ENCODE measurements around the gene BCAT1. TPM values are rescaled to one million over a fixed set of nuclear protein-coding genes. Genes with fewer than 3 reads are reported as not detected.

The BCAT1 gene
- total RNA-seq, 3 donors from 2014 or later (not counting 1 experiment from before 2014, with no cell fraction given) = 0.61 to 4.4 (median 1.3) TPM

DNA sequence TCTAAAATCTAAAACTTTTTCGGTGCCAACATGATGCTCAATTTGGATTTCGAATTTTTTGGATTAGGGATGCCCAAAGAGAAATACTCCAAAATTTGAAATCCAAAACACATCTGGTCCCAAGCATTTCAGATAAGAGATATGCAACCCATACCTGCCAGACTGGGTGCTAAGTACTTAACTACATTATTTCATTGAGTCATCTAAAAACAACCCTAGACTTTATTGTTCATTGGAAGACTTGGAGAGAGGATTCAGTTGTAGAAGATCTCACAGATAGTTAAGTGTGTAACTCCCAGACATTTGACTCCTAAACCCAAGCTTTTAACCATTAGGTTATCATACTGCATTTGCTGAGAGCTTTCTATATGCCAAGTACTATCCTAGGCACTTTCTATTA lies 102.2 kb downstream of the BCAT1 start:
- no peak for DNase-seq
- no peak for ATAC-seq
- Histone ChIP-seq H3K36me3 (ENCODE audit: control insufficient read depth, insufficient read depth, low read length) (no peaks in the 10 kb centered on the region), H3K4me1 (ENCODE audit: control insufficient read depth, insufficient read depth, low read length) (no peaks in the 10 kb centered on the region), H3K4me3 (ENCODE audit: low read length) (no peak overlapping the region), H3K27ac (ENCODE audit: low read length) (no peak overlapping the region), H3K27me3 (ENCODE audit: control insufficient read depth, insufficient read depth, low read length) (no peaks in the 10 kb centered on the region), H3K9me3 (ENCODE audit: control insufficient read depth, insufficient read depth, low read length) (no peaks in the 10 kb centered on the region)
- peaks cover 0 to 9% of the 10 kb centered on the region in 2 donors for H3K4me1 Mint-ChIP-seq
- TF ChIP-seq, protein P1, sequence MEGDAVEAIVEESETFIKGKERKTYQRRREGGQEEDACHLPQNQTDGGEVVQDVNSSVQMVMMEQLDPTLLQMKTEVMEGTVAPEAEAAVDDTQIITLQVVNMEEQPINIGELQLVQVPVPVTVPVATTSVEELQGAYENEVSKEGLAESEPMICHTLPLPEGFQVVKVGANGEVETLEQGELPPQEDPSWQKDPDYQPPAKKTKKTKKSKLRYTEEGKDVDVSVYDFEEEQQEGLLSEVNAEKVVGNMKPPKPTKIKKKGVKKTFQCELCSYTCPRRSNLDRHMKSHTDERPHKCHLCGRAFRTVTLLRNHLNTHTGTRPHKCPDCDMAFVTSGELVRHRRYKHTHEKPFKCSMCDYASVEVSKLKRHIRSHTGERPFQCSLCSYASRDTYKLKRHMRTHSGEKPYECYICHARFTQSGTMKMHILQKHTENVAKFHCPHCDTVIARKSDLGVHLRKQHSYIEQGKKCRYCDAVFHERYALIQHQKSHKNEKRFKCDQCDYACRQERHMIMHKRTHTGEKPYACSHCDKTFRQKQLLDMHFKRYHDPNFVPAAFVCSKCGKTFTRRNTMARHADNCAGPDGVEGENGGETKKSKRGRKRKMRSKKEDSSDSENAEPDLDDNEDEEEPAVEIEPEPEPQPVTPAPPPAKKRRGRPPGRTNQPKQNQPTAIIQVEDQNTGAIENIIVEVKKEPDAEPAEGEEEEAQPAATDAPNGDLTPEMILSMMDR (IDR thresholded peaks at IDR 0.05) = no peak
- no peak overlapping the region for H3K27ac Mint-ChIP-seq
- intact Hi-C loops (cut with micrococcal nuclease) = no loop called here
- 80% methylated on average over 2 of the region's 2 CpGs for WGBS (ENCODE audit: insufficient coverage)
- no peak overlapping the region for H3K4me3 Mint-ChIP-seq
- H3K27me3 Mint-ChIP-seq (ENCODE audit: low read depth in 2 of 2) = peaks cover 3 to 6% of the 10 kb centered on the region in 2 donors
- no peaks in the 10 kb centered on the region for H3K36me3 Mint-ChIP-seq
- no peaks in the 10 kb centered on the region for H3K9me3 Mint-ChIP-seq

DNA sequence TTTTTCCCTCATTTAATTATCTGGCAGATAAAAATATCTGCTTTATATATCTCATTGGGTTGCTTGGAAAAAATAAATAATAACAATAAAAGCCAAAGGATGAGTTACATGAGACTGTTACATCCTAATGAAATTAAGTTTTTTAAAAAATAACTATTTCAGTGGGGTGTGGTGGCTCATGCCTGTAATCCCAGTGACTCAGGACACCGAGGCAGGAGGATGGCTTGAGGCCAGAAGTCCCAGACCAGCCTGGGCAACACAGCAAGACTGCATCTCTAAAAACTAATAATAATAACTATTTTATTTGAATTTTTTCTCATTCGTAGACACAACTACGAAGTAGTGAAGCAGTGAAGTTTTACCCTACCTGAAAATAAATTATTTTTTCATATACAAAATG lies 103.3 kb downstream of the BCAT1 start:
- Histone ChIP-seq H3K4me1 (ENCODE audit: control insufficient read depth, insufficient read depth, low read length) (no peaks in the 10 kb centered on the region), H3K9me3 (ENCODE audit: control insufficient read depth, insufficient read depth, low read length) (no peaks in the 10 kb centered on the region), H3K27ac (ENCODE audit: low read length) (no peak overlapping the region), H3K36me3 (ENCODE audit: control insufficient read depth, insufficient read depth, low read length) (no peaks in the 10 kb centered on the region), H3K27me3 (ENCODE audit: control insufficient read depth, insufficient read depth, low read length) (no peaks in the 10 kb centered on the region), H3K4me3 (ENCODE audit: low read length) (no peak overlapping the region)
- H3K27ac Mint-ChIP-seq = no peak overlapping the region
- intact Hi-C loops (cut with micrococcal nuclease) = no loop called here
- no peaks in the 10 kb centered on the region for H3K9me3 Mint-ChIP-seq
- WGBS (ENCODE audit: insufficient coverage) = 100% methylated on average over 1 of the region's 3 CpGs
- H3K4me1 Mint-ChIP-seq = peaks cover 0 to 9% of the 10 kb centered on the region in 2 donors
- TF ChIP-seq, protein P1 (IDR thresholded peaks at IDR 0.05) = no peak
- peaks cover 3 to 6% of the 10 kb centered on the region in 2 donors for H3K27me3 Mint-ChIP-seq (ENCODE audit: low read depth in 2 of 2)
- no peaks in the 10 kb centered on the region for H3K36me3 Mint-ChIP-seq
- ATAC-seq = no peak
- no peak for DNase-seq
- H3K4me3 Mint-ChIP-seq = no peak overlapping the region

DNA sequence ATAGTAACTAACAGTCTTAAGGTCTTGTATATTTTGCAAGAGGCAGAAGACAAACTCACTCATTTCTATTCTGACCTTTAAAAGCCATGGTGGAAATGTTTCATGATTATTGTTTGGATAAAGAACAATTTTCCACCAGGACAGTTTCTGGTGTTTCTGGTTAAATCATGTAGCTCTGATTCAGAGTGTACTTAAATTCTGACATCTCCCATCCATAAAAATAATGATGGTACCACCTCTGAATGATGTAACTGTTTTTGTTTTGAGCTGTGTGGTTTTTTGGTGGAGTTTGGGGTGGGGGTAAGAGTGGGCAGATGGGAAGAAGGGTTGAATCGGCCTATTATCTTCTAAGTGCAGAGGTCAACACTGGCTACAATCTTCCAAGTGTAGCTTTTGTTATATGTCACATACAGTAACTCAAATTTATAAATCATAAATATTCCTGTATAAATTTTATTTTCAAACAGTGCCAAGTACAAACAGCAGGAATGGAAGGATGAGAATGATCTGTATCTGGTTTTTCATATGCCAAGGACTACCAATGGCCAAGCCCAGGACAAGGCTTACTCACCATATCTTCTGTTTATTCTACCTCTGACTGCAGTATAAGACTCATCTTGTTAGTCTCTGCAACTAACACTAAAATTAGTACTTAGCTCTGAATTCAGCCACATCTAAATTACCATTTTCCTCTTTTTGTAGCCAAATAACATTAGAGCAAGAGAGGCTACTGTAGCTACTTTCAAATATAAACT lies 108.7 kb downstream of the BCAT1 start:
- H3K27ac ChIP-seq (ENCODE audit: low read length) = no peak overlapping the region
- intact Hi-C loops (cut with micrococcal nuclease) = no loop called here
- H3K4me1 ChIP-seq (ENCODE audit: control insufficient read depth, insufficient read depth, low read length) = no peaks in the 10 kb centered on the region
- no peaks in the 10 kb centered on the region for H3K27me3 ChIP-seq (ENCODE audit: control insufficient read depth, insufficient read depth, low read length)
- H3K9me3 Mint-ChIP-seq = no peaks in the 10 kb centered on the region
- no peak overlapping the region for H3K27ac Mint-ChIP-seq
- no peaks in the 10 kb centered on the region for H3K9me3 ChIP-seq (ENCODE audit: control insufficient read depth, insufficient read depth, low read length)
- TF ChIP-seq, protein P1 (IDR thresholded peaks at IDR 0.05) = no peak
- WGBS (ENCODE audit: insufficient coverage) = no CpG with 5 or more reads among the region's 1 CpG
- H3K27me3 Mint-ChIP-seq (ENCODE audit: low read depth in 2 of 2) = peaks cover 5 to 6% of the 10 kb centered on the region in 2 donors
- DNase-seq (no peak), ATAC-seq (no peak)
- peaks cover 4 to 11% of the 10 kb centered on the region in 2 donors for H3K4me1 Mint-ChIP-seq
- no peaks in the 10 kb centered on the region for H3K36me3 ChIP-seq (ENCODE audit: control insufficient read depth, insufficient read depth, low read length)
- H3K4me3 Mint-ChIP-seq = no peak overlapping the region
- H3K4me3 ChIP-seq (ENCODE audit: low read length) = no peak overlapping the region
- no peaks in the 10 kb centered on the region for H3K36me3 Mint-ChIP-seq

Measured in natural killer cell (primary cell).